Activated CD8-positive, alpha-beta memory T cell treated with anti-CD3 and anti-CD28 coated beads, Interleukin-2, amount 50 U/mL, for 48 hours (primary cell): Measurements from ENCODE around the gene SELENON.

Source experiments
- DNase-seq: peaks from one replicate; pipeline ENCODE4 v3.0.0-alpha.2; 2020

Gene SELENON

DNA sequence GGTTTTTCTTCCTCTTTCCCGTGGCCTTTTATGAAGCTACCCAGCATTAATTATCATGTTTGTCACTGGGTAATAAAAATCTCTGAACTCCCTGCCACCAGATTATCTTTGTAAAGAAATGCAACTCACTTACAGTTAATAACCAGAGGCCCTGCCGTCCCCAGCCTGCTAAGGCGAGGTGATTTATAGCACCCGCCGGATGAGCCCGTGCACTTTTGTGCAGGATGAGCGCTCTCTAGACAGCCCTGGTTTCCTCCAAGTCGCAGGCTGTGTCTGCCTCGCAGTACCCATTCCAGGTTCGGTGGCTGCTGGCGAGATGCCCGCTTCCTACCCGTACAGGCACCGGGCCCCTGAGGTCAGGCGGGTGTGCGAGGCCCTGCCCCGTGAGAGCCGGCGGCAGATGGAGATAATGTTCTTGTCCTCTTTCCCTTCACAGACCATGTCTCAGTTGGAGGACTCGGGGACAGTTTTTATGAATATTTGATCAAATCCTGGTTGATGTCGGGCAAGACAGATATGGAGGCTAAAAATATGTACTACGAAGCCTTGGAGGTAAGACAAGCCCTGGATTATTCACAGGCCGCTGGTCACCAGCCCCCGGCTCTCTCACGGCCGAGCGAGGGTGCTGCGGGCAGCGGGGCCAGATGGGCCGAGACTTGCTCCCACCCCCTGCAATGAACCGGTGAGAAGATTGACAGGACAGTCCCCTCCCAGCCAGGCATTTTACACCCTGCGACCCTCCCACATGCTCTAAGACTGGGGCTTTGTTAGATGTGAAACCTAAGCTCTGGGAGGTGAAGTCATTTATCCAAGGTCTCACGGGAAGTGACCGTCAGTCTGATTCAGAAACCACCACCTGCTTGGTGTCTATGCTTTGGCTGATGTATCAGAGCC is 28.5 kb upstream of the SELENON start:
- no peak for DNase-seq

DNA sequence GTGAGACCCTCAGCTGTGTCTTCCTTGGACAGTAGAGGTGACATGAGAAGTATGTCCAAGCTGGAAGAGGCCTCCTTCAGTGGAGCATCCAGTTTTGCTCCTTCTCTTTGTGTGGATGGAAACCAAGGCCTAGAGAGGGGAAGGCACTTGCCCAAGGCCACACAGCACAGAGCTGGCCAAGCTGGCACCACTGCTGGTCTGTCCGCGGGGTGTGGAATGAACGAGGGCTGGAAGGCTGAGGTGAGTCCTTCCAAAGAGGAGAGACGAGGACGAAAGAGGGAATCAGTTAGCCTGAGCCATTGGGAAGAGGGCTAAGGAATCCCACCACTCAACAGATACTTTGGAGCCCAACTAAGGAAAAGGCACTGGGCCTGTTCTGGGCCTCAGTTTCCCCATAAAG is 27.8 kb upstream of the SELENON start:
- DNase-seq = no peak

DNA sequence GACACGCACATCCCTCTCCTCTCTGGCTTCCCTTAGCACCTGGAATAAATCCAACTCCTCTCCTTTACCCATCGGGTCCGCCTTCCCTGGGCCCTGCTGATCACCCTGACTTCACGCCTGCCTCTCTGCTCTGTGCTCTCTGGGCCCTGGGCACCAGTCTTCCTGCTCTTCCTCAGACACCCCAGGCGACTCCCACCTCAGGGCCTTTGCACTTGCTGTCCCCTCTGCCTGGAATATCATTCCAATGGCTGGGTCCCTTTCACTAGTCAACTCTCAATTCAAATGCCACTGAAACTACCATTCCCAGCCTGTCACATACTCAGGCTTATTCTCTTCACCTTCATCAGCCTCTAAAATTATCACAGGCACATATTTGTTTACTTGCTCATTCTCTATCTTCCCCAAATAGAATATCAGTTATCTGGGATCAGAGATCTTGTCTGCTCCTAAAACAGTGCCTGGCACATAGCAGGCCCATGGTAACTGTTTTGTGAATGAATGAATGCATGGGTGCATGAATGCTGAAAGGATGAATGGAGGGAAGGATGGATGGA is 27.2 kb upstream of the SELENON start:
- no peak for DNase-seq

DNA sequence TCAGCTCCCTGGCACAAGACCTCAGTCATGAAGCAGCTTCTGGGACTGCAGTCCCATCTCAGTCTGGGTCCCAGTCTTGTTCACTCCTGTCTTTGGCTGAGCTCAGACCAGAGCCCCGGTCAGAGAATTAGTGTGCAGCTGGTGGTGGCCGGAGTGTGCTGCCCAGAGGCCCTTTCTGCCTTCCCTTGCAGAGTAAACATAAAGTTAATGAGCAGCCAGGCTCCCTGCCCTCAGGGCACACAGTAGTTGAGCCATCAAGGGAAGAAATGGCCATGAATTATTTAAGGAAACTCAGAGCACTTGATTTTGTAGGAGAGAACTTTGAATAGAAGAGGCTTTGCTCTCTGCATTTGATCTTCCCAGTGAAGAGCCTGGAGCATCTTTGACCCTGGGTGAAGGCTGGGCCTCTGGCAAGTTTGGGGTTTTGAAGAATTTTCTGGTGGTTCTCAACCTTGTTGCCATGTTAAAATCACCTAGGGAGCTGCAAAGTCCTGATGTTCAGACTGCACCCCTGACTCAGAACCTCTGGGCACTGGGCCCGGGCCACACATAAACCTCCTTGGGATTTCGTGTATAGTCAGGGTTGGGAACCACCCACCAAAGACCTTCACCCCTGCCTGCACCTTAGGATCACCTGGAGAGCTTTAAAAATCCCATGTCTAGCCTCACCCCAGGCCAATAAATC is 26.4 kb upstream of the SELENON start:
- no peak for DNase-seq

GRCh38 chr1:25774206-25774803 is 25.7 kb upstream of the SELENON start:
- no peak for DNase-seq

- DNase-seq = peak; percentile 82
These were observed 24.8 kb upstream of the SELENON start for GRCh38 chr1:25774921-25775771.

GRCh38 chr1:25779388-25779787 is 20.6 kb upstream of the SELENON start:
- DNase-seq = no peak

GRCh38 chr1:25779894-25780293 is 20.1 kb upstream of the SELENON start:
- DNase-seq = no peak

GRCh38 chr1:25780318-25781129 is 19.5 kb upstream of the SELENON start:
- DNase-seq = no peak

DNA sequence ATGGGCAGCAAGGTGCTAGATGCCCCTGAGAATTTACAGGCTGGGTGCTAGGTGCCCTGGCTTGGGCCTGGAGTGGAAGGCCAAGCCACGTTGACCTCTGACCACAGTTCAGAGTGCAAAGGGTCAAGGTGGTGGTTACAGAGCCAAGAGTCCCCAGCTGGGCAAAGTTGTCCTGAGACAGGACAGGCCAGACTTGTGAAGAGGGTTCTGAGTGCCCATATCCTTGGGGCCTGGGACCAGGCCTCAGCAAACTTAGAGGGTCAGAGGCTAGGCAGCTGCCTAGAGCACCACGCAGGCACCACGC is 18.9 kb upstream of the SELENON start:
- no peak for DNase-seq

GRCh38 chr1:25782608-25783201 is 17.3 kb upstream of the SELENON start:
- no peak for DNase-seq

GRCh38 chr1:25784575-25785051 is 15.4 kb upstream of the SELENON start:
- no peak for DNase-seq

- no peak for DNase-seq
These were observed 14.5 kb upstream of the SELENON start for GRCh38 chr1:25785333-25786067.

DNA sequence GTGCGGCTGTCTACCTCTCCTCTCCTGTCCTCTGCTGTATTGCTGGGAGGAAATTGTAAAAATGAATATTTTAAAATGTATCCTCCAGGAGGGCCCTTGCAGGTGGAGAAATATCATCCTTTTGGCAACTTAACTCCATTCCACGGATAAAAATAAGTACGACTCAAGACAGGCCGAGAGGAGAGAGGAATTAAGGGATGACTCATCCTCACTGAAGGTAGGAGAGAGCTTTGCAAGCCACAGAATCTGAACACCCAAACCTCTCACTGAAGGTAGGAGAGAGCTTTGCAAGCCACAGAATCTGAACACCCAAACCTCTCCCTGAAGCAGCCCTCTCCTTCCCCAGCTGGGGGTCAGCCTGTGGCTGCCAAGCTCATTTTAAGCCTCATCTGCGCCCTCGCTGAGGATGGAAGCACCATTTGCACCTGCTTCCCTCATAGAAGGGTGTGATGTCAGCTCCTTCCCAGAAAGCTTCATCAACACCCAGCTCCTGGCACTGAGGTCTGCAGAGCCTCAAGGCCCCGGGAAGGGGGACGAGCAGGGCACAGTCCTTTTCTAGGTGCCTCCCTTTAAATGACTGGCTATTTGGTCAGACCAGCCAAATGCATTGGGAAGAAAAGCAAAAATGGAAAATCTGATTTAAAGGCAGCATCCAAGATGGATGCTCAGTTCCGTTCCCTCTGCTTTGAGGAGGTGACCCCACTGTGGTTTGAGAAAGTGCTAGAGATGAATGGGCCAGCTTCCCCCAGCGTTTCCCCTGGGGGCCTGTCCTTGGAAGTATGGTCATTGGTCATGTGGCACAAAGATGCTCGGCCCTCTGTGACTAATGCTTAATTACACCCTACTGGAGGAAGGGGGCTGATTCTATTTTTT is 12.9 kb upstream of the SELENON start:
- no peak for DNase-seq

DNA sequence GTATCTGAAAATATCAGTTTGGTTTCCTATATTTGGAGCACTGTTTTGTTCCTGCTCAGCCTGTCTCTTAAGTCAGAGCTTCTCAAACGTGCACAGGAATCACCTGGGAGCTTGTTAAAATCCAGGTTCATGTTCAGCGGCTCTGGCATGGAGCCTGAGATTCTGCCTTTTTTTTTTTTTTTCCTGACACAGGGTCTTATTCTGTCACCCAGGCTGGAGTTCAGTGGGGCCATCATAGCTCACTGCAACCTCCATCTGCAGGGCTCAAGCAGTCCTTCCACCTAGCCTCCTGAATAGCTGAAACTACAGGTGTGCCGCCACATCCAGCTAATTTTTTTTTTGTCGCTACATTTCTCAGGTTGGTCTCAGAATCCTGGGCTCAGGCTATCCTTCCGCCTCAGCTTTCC is 12.2 kb upstream of the SELENON start:
- DNase-seq = no peak

DNA sequence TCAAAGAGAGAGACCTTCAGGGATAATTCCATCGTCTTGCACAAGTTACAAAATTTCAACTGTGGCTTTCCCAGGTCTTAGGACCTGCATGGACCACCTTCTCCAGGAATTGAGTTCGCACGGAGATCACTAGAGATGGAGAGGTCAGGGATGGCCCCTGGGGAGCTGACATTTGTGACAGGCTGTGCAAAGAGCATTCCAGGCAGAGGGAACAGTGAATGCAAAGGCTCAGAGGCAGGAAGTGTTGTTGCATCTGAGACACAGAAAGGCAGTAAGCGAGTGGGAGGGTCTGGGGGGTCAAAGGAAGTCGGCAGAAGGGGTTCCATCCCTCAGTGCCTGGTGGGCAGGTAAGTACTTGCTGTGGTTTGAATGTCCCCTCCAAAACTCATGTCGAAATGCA is 9.5 kb upstream of the SELENON start:
- DNase-seq = no peak

DNA sequence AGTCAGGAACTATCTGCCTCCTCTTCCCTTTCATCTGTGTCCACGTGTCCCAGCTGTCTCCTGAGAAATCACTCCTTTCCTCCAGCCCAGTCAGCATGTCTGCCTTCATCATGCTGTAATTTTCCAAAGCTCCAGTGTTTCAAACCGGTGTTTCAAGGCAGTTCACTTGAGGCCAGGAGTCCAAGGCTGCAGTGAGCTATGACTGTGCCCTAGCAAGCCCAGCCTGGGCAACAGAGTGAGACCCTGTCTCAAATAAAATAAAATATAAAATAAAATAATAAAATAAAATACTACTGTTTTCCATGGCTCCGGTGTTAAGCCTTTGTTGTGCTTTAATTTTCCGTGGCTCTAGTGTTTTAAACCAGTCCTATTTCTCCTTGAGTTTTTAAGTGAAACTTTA is 7.9 kb upstream of the SELENON start:
- DNase-seq = no peak

DNA sequence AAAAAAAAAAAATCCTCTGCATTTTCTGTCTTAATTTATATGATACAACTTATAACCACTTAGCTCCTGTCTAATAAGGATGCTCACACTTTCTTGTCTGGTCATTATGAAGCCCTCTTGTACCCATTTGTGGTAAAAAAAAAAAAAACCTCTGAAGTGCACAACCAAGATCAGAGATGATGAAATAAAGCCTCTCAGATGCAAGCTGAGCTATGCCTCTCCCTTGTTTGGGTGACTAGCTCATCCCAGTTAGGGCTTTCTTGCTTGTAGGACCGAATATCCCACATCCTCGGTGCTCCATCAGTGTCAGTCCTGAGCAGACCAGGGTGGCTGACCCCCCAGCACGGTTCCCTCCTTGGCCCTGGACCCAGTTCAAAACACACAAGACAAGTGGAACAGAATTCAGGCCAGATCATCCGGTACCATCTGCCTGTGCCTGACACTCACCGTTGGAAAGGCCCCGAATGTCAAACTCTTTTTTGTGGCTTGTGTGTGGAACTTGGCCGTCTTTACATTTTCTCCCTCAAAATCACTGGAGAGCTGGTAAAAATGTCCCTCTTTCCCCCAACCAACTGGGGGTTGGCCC is 6.3 kb upstream of the SELENON start:
- DNase-seq = no peak

- no peak for DNase-seq
These were observed 5.7 kb upstream of the SELENON start for GRCh38 chr1:25794325-25794724.
